HG03432 (cell line): Measurements from ENCODE around the gene FBXO34.

Source experiments
- ATAC-seq: cut with Tn5 transposase; IDR thresholded peaks from one replicate; pipeline ENCODE4 v1.9.1; 2021; ENCODE audit warnings: mild to moderate bottlenecking, moderate library complexity; ENCODE audit not compliant: unreplicated experiment

Gene FBXO34

DNA sequence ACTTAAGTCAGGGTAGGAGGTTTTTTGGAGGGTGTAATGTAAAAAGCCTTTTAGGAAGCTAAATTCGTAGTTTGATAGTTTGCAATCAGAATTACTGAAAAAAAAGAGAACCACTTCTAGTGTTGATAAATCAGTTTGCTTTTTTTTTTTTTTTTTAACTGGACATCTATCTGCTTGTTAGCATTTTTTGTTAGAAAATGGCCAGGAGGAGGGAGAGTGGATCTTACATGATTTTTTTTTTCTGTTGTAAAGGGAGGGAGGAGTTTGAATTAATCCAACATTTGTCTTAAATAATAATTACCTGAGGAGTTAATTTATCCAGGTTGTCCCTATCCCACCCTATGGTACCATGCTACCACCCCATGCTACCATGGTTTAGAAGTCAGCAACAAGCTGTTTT lies 1.2 kb downstream of the FBXO34 start:
- no peak for ATAC-seq

DNA sequence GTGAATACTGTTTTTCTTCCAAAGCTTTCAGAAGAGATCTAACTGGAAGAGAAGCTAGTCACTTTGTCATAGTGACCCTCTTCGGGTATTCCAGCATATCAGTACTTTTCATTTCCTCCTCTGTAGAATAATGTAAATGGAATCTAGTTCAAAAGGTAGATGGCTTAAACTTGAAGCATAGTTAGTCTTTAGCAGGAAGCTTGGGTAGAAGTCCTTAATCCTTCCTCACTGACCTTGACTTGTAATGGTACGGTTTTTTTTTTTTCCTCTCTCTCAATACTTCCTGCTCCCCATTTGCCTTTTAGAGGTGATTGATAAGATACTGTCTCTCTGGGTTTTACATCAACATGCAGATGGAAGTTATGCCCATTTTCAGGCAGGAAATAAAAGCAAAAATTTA lies 1.7 kb downstream of the FBXO34 start:
- ATAC-seq, result no peak

DNA sequence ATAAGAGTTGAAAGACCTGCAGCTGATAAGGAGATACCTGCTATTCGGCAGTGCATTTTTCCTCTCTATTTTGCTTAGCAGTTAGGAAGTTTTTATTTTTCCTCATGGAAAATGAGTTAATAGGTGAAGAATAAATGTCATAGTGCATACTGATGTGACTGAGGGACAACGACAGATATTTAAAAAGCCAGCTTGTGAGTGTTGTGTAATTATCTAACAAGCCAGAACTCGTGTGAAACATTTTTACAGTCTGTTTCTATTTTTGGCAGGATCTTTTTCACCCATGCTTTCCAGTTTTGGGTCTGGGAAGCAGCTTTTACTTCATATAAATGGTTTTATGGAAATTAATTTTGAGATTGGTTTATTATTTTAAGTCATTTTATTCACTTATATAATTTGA lies 2.9 kb downstream of the FBXO34 start:
- no peak for ATAC-seq

DNA sequence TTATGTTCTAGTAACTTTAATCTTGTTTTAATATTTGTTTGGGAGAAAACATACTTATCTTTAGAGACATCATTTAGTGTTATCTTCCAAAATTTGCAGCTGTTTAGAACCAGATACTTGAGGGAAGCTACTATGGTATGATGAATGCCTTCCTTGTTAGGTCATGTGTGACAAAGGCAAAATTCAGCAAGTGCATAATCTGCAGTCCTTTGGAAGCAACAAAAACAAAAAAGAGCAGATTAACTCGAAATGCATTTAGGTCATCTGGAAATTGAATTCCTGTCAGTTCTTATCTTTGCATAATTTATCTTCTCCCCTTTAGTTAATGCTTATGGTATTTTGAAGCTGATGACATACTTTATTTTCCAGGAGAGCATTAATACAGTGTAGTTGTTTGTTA lies 3.5 kb downstream of the FBXO34 start:
- no peak for ATAC-seq

DNA sequence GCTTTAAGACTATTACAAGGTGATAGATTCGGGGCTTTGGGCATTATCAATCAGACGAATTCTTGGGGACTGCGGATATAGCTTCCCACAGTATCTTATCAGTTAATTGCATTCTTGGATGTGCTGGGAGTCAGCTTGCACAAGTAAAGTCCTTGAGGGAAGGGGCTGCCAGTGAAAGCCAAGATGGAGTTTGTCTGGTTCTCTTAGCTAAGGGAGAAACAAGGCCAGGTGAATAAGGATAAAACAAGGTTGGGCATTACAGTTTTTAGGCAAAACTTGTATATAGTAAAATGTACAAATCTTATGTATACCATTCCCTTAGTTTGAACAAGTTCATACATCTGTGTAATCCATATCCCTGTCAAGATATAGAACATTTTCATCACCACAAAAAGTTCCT lies 5.5 kb downstream of the FBXO34 start:
- no peak for ATAC-seq

DNA sequence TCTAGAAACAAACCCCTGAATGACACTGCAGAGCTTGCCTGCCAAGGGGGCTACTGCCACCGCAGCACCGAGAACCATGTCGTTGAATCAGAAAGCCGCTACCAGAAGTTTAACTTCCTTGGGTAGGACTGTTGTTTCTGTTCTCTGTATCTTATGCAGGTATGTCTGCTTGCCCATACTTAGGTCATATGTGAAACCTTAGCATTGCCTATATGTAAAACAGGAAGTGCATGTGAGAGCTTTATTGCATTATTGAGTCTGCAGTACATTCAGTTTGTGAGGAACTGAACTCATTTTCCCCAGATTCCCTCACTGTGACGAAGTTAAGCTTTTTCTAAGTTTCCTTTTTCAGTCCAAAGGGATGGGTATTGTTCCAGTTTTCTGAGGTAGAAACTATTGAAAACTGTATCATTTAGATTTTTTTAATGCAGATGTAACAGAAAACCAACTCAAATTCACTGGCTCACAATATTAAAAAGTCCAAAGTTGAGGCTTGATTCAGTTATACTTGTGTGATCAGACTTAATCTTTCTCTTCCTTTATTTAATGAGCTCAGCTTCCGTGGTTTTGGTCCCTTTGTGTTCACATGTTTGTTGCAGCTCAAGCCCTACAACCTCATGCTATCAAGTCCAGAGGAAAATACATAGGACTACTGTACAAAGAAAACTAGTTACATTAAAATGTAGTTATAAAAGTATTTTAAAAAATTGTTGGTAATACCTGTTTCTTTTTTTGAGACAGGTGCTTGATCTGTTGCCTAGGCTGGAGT lies 6.9 kb downstream of the FBXO34 start:
- ATAC-seq, result peak; percentile 84

DNA sequence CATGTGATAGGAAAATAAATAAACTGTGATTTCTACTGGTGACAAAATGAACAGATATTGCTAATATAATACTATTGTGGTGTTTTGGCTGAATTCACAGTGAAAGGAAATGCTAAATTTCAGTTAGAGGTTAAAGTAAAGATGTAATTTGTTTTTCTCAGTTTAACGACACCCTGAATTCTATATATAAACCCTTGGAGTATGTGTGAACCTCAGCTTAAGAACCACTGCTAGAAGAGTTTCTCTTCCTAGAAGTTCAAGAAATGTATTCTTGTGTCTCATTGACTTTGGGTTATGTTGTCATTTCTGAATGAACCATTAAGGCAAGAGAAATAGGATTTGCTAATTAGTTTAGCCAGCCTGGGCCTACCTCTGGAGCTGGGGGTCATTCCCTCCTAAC lies 8.2 kb downstream of the FBXO34 start:
- ATAC-seq, result peak; percentile 47

DNA sequence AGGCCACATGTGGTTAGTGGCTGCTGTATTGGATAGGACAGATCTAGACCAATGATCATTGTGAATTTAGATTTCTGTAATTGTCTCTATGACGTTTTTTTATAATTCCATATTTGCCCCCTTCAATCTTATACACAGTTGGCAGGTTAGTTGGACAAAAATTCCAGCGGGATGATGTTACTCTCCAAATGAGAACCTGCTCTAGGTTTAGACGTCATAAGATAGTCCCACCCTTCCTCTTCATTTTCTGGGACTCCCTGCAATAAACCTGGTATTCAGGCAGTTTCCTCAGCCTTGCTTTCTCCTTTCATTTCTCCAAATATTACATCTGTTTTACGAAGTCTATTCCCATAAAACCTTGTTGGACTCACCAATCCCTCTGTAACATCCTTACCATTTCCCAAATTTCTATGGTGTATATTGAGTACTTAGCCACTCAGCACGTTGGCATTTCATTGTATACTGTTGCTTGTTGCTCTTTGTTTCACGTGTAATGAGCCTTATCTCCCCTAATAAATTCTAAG lies 10.2 kb downstream of the FBXO34 start:
- no peak for ATAC-seq

DNA sequence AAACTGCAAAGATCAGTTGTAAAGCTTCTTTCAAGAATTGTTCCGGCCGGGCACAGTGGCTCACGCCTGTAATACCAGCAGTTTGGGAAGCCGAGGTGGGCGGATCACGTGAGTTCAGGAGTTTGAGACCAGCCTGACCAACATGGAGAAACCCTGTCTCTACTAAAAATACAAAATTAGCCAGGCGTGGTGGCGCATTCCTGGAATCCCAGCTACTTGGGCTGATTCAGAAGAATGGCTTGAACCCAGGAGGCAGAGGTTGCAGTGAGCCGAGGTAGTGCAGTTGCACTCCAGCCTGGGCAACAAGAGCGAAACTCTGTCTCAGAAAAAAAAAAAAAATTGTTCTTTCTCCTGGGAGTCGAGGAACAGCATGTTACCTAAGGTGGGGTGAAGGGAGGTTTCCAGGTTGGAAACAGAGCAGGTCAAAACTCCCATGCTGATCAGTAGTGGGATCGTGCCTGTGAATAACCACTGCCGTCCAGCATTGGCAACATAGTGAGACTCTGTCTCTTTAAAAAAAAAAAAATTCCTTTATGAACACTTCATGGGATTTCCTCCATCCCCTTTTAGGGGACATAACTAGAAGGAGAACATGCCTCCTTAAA lies 13.9 kb downstream of the FBXO34 start:
- no peak for ATAC-seq

DNA sequence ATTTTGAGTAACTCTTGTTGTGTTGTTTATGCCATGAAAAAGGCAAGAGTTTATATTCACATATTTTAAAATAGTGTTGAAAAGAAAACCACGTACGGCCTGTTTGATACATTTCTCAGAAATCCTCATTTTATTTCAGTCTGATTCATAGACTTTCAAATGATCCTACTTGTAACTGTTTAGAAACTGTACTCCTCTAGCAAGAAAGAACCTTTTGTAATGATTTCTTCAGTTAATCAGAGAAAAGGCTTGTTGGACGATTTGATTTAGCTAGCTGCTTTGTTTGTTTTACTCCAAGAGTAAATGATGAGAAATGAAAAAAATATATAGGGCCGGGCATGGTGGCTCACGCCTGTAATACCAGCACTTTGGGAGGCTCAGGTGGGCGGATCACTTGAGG lies 17.2 kb downstream of the FBXO34 start:
- ATAC-seq, result no peak

DNA sequence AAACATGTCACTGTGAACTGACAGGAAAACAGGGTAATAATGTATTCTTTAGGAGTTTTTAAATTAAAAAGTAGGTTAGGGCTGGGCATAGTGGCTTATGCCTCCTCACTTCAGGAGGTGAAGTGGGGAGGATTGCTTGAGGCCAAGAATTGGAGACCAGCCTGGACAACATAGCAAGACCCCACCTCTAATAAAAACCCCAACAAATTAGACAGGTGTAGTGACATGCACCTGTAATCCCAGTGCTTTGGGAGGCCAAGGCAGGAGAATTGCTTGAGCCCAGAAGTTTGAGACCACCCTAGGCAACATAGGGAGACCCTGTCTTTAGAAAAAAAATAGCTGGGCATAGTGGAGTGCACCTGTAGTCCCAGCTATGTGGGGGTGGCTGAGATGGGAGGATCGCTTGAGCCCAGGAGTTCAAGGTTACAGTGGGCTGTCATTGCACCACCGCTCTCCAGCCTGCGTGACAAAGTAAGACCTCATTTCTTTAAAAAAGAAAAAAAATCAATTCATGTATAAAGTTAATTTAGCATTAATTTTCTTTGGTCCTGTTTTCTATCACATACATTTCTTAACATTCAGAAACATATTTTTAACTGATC lies 20.4 kb downstream of the FBXO34 start:
- ATAC-seq, result no peak

DNA sequence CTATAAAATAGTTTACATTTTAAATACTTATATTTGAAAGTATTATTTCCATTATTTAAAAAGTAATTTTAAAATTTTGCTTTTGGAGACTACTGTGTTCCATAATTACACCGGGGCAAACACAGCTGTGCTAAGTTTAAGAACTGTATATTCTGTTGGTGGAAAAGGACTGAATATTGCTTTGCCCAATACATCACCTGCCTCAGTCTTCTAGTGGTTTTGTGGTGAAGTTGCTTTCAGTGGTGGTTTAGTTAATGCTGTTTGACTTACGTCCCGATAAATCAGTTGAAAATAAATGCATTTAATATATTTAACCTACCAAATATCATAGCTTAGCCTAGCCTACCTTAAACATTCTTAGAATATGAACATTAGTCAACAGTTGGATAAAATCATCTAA lies 23.4 kb downstream of the FBXO34 start:
- no peak for ATAC-seq

DNA sequence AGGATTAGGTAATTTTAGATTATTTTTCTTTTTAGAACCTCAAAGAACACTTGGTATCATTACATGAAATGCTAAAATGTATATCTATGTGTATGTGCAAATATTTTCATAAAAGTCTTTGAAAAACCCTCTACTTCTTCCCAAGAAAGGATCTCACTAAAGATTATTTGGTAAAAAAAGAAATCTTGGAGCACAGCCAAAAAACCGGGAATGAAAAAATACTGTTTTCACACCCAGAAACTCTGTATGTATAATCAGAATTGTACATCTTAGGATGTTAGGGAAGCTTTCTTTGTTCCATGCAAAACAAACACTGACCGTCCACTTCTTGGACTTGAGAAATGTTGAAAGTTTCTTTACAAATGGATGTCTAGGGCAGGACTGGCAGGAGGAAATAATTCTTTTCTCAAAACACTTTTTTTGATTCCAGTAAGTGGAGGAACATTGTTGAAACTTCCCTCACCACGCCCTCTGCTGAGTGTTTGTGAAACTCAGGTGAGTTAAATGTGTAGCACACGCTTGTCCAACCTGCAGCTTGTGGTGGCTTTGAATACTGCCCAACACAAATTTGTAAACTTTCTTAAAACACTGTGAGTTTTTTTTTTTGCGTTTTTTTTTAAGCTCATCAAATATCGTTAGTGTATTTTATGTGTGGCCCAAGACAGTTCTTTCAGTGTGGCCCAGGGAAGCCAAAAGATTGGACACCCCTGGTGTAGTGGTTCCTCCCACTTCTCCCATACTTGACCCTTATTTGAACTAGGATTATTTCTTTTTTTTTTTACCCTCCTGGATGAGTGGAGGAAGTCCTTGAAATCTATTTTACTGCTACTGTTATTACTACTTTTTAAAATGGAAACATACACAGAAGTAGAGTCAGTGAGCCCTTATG lies 26.6 kb downstream of the FBXO34 start:
- ATAC-seq, result no peak

DNA sequence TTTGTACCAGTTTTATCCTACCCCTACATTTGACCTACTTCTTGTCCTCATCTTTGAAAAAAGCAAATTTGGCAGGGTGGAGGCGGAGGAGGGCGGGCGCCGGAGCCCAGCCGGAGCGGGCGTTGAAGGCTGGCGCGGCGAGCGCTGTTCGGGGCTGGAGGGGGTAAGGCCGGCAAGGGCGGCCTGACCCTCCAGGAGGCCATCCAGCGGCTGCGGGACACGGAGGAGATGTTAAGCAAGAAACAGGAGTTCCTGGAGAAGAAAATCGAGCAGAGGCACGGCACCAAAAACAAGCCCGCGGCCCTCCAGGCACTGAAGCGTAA lies 27.2 kb downstream of the FBXO34 start:
- no peak for ATAC-seq

DNA sequence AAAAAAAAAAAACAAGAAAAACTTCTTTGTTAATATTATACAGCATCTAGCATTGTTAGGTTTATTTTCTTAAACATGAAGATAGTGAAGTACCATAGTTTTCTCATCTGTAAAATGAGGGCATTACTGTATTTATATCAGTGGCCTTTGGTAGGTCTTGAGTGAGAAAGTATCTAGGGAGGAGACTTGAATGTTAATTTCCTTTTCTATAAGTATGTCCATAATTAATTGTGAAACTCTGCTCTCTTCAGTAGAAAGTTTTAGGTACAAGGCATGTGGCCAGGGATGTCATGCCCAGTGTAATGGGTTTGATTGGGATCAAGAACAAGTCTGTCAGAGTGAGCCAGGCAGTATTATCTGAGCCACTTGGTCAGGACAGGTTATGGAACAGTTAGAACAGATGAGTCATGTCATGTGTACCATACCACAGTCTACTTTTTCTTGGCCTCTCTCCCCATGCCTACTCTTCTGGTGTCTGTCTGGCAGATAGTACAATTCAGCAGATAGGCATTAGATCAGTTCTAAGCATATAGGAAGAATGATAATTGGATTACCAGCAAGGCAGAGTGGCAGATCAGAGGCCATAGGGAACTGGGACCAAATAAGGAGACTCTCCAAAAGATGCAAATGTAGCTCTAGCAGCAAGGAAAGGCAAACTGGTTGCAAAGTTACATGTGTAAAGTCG lies 30.4 kb downstream of the FBXO34 start:
- peak; percentile 67 for ATAC-seq

DNA sequence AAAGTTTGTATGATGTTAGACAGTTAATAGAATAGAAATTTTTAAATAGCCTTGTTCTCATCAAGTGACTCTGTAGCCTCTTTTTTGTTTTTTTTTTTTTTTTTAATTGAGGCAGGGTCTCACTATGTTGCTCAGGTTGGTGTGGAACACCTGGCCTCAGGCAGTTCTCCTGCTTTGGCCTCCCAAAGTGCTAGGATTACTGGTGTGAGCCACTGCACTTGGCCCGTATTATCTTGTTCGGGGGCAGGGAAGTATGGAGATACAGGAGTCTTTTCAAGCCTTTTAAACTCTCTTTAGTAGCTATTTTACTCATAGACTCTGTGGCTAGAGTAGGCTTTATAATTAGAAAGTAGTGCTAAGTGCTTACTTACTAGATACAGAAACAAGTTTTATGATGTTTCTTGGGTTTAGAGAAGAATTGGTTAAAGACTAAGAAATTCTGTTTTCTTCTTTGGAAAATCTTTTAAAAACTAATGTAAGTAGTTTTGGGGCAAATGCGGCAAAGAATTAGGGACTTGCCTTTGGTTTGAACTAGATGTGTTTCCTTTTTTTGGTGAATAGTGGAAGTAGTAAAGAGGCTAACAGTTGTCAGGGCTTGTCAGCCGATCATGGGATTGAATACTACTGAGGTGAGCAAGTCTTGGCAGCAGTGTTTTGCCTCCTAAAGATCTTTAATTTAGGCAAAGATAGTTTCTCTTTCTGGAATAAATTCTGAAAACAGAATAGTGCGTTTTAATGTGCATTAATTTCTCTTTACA lies 31.3 kb downstream of the FBXO34 start:
- no peak for ATAC-seq

DNA sequence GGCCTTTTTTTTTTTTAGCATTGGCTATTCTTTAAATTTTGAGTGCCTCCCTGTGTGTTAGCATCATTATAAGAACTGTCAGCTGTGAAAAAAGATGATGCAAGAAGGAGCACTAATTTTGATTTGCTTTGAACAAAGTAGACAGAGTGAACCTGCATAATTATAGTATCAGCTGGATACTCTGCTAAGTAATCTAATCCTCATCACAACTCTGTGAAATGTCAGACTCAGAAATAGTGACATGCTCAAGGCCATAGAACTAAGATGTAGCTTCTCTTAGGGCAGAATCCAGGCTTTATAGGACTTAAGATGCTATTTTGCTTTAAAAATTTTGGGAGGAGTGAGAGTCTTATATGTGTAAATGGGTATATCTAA lies 31.9 kb downstream of the FBXO34 start:
- no peak for ATAC-seq

DNA sequence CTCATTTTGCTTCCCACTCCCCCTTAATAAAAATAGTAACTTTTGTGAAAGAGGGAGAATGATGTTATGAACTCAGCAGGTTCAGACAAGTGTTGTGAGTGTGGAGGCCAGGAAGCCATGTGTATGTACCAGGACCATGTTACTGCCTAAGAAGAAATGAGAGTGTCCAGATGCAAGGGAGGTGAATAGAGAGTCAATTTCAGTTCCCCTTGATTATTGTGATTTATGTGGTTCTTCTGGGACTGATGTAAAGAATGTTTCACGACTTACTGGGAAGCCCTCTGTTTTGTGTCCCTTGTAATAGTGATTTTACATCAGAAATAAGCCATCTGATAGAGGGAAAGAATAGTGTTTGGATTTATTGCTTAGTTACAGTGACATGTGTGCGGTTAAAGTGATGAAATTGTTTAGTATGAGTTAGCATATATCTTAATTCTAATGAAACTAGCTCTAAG lies 32.5 kb downstream of the FBXO34 start:
- ATAC-seq, result peak; percentile 64

DNA sequence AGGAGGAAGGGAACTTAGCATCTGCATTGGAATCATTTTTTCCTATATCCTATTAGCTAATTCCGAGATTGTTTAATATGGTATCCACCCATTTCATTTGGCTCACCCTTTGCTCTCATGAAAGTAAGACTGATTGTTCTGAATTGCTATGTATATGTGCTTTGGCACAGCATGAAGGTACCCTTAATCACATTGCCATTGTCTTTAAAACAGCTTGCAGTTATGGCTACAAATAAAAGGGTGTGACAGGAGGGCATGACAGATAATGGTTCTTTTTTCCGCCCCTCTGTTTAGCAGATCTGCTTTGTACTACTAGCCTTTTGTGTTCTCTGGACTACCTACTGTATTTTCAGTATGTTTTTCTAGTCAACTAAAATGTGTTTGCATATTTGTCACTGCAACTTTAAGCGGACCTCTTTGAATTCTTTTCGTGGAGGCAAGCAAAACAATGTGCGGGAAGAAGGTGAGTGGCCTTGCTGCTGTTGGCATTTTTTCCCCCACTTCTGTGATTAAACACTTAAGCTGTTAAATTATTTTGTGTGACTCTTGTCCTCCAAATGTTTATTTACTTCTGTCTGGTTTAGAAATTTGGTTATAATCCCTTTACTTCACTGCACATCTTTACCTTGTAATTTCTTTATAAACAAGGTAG lies 35.8 kb downstream of the FBXO34 start:
- no peak for ATAC-seq

DNA sequence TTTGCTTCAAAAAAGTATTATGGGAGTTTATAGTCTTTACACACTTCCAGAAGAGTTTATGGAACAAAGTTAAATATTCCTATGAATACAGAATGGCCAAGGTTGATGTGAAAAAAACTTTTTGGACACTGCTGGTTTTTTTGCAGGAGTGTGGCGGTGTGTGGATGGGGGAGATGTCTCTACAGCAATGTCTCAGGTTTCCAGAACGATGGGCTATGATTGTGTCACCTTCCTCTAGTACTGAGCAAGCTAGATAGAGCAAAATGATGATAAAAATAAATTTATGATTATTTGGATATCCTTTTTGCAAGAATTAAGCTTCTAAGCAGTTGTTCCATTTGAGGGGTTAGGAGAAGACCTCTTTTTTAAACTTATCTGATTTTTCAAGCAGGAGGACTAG lies 37.9 kb downstream of the FBXO34 start:
- no peak for ATAC-seq
